Osteocyte (in vitro differentiated cells): ENCODE measurements around the gene TMEM161B. TPM values are rescaled to one million over a fixed set of nuclear protein-coding genes. Genes with fewer than 3 reads are reported as not detected.
"Not testable (repeated sequence)": the region's sequence is repeated elsewhere in the genome, so short reads cannot be mapped to it uniquely, and the experiment has no call there.

Experiments used
- DNase-seq: peaks from one replicate; pipeline ENCODE4 v3.0.0; 2021; ENCODE audit warnings: mixed read lengths; ENCODE audit not compliant: unreplicated experiment; ENCODE audit errors: extremely low spot score
- H3K27ac Mint-ChIP-seq: one replicate; pipeline ENCODE4 v1.8.0; 2021; ENCODE audit warnings: mild to moderate bottlenecking, mixed read lengths; ENCODE audit not compliant: unreplicated experiment
- H3K27me3 Mint-ChIP-seq: one replicate; pipeline ENCODE4 v1.8.0; 2021; ENCODE audit warnings: mixed read lengths; ENCODE audit not compliant: unreplicated experiment
- H3K36me3 Mint-ChIP-seq: one replicate; pipeline ENCODE4 v1.8.0; 2021; ENCODE audit warnings: mixed read lengths; ENCODE audit not compliant: unreplicated experiment
- H3K4me1 Mint-ChIP-seq: one replicate; pipeline ENCODE4 v1.8.0; 2021; ENCODE audit warnings: mixed read lengths; ENCODE audit not compliant: unreplicated experiment
- H3K4me3 Mint-ChIP-seq: one replicate; pipeline ENCODE4 v1.8.0; 2021; ENCODE audit warnings: mild to moderate bottlenecking, moderate library complexity, mixed read lengths; ENCODE audit not compliant: unreplicated experiment
- H3K9me3 Mint-ChIP-seq: one replicate; pipeline ENCODE4 v1.8.0; 2021; ENCODE audit warnings: mixed read lengths; ENCODE audit not compliant: unreplicated experiment
- total RNA-seq: library from RNA; stranded (reverse); gene quantifications from 2 replicates; pipeline ENCODE4 v1.2.1, GENCODE V29; 2021
- TF ChIP-seq, protein P1 (sequence below): fragments of 200-600 bp; sonication (generic); IDR thresholded peaks from 2 replicates; pipeline ENCODE4 v1.5.0; 2021; ENCODE audit warnings: antibody characterized with exemption, mild to moderate bottlenecking, moderate library complexity

TMEM161B gene
- total RNA-seq, 1 donor from 2014 or later = 11.3 TPM

DNA sequence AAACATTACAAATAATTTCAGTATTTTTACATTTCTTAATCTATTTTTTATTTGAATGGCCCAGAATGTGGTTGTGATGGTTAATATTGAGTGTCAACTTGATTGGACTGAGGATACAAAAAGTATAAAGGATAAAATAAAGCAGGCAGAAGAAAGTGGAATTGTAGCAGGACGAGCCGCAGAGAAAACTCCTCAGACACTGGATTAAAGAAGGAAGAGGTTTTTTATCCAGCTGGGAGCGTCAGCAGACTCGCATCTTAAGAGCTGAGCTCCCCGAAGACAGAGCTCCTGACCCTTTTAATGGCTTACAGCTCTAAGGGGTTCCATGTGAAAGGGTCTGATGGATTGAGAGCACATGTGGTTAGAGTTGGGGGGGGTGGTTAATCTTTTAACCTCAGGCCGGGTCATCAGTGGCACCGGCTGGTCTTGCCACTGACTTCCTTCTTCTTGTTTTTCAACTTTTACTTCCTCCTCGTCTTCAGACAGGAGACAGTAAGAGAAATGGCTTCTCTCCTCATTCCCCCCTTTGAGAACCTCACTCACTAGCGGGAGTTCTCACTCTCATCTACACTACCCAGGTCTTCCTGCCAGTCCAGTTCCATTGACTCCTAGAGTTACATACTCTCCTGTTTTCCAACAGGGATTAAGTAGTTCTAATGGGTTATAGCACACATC, 80.0 kb downstream of the TMEM161B start:
- TF ChIP-seq, protein P1, sequence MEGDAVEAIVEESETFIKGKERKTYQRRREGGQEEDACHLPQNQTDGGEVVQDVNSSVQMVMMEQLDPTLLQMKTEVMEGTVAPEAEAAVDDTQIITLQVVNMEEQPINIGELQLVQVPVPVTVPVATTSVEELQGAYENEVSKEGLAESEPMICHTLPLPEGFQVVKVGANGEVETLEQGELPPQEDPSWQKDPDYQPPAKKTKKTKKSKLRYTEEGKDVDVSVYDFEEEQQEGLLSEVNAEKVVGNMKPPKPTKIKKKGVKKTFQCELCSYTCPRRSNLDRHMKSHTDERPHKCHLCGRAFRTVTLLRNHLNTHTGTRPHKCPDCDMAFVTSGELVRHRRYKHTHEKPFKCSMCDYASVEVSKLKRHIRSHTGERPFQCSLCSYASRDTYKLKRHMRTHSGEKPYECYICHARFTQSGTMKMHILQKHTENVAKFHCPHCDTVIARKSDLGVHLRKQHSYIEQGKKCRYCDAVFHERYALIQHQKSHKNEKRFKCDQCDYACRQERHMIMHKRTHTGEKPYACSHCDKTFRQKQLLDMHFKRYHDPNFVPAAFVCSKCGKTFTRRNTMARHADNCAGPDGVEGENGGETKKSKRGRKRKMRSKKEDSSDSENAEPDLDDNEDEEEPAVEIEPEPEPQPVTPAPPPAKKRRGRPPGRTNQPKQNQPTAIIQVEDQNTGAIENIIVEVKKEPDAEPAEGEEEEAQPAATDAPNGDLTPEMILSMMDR = no peak
- Mint-ChIP-seq H3K36me3 (peaks cover 51% of the 10 kb centered on the region), H3K27me3 (no peaks in the 10 kb centered on the region), H3K27ac (no peak overlapping the region), H3K4me1 (no peaks in the 10 kb centered on the region), H3K4me3 (no peak overlapping the region), H3K9me3 (peaks cover 28% of the 10 kb centered on the region)
- DNase-seq = no peak

GRCh38 chr5:88183255-88183654, 85.4 kb downstream of the TMEM161B start:
- Mint-ChIP-seq H3K36me3 (peaks cover 19% of the 10 kb centered on the region), H3K27ac (no peak overlapping the region), H3K4me1 (no peaks in the 10 kb centered on the region), H3K4me3 (no peak overlapping the region), H3K27me3 (no peaks in the 10 kb centered on the region), H3K9me3 (peaks cover 9% of the 10 kb centered on the region)
- TF ChIP-seq, protein P1 = no peak
- no peak for DNase-seq

- H3K4me3 Mint-ChIP-seq, H3K36me3 Mint-ChIP-seq, H3K27me3 Mint-ChIP-seq, DNase-seq, H3K4me1 Mint-ChIP-seq, H3K27ac Mint-ChIP-seq: not testable (repeated sequence)
- H3K9me3 Mint-ChIP-seq = peaks cover 11% of the 10 kb centered on the region
These were observed 91.2 kb downstream of the TMEM161B start for GRCh38 chr5:88177486-88177885.

DNA sequence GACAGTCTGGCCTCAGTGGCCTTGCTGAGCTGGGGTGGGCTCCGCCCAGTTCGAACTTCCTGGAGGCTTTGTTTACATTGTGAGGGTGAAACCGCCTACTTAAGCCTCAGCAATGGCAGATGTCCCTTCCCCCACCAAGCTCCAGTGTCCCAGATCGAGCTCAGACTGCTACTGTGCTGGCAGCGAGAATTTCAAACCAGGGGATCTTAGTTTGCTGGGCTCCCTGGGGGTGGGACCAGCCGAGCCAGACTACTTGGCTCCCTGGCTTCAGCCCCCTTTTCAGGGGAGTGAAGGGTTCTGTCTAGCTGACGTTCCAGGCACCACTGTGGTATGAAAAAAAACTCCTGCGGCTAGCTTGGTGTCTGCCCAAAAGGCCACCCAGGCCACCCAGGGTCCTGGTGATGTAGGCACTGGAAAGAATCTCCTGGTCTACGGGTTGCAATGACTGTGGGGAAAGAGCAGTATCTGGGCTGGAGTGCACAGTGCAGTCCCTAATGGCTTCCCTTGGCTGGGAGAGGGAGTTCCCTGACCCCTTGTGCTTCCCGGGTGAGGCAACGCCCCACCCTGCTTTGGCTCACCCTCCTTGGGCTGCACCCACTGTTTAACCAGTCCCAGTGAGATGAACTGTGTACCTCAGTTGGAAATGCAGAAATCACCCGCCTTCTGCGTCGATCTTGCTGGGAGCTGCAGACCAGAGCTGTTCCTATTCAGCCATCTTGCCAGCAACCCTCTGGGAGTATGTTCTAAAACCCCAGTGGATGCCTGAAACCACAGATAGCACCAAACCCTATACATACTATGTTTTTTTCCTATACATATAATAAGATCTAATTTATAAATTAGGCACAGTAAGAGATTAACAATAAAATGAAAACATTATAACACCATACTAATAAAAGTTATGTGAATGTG, 95.5 kb downstream of the TMEM161B start:
- no peaks in the 10 kb centered on the region for H3K36me3 Mint-ChIP-seq
- no peak overlapping the region for H3K27ac Mint-ChIP-seq
- DNase-seq = no peak
- TF ChIP-seq, protein P1 = no peak
- no peaks in the 10 kb centered on the region for H3K4me1 Mint-ChIP-seq
- peaks cover 4% of the 10 kb centered on the region for H3K27me3 Mint-ChIP-seq
- peaks cover 30% of the 10 kb centered on the region for H3K9me3 Mint-ChIP-seq
- no peak overlapping the region for H3K4me3 Mint-ChIP-seq

GRCh38 chr5:88159591-88159990, 109.1 kb downstream of the TMEM161B start:
- TF ChIP-seq, protein P1 = no peak
- Mint-ChIP-seq H3K4me1 (no peaks in the 10 kb centered on the region), H3K9me3 (peaks cover 3% of the 10 kb centered on the region), H3K36me3 (no peaks in the 10 kb centered on the region), H3K27ac (no peak overlapping the region), H3K4me3 (no peak overlapping the region), H3K27me3 (peaks cover 16% of the 10 kb centered on the region)
- DNase-seq = no peak
